ENCODE measurements around the gene NRDE2. TPM values are rescaled to one million over a fixed set of nuclear protein-coding genes. Genes with fewer than 3 reads are reported as not detected.
"Not testable (repeated sequence)": the region's sequence is repeated elsewhere in the genome, so short reads cannot be mapped to it uniquely, and the experiment has no call there.

Gene NRDE2
- total RNA-seq, 1 experiment from 2014 or later = 19.5 TPM

DNA sequence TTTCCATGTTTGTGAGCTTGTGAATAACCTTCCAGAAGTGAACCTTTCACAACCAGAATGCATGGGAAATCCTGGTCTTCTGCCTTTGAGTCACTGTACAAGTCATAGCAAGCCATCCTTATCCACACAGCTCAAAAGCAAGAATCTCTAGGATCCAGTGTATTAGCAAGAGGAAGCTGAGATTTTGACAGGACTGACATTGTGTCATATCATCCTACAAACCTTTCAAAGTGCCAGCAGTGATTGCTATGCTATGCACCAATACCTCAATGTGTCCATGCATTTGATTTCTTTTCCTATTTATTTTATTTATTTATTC is 13.5 kb upstream of the NRDE2 start:
- H3K4me3 ChIP-seq (ENCODE audit: low read length) = no peak overlapping the region
- no peak overlapping the region for H2AFZ ChIP-seq (ENCODE audit: low read length)

GRCh38 chr14:90344331-90345238 is 12.8 kb upstream of the NRDE2 start:
- Histone ChIP-seq H2AFZ (ENCODE audit: low read length) (no peak overlapping the region), H3K4me3 (ENCODE audit: low read length) (no peak overlapping the region), H3K9me3 (ENCODE audit: low read length) (no peaks in the 10 kb centered on the region), H3K79me2 (ENCODE audit: low read length) (no peaks in the 10 kb centered on the region), H3K9me2 (replicated peaks; ENCODE audit: insufficient read depth, low read length) (no peaks in the 10 kb centered on the region), H3K9ac (ENCODE audit: low read length) (no peak overlapping the region), H3K4me2 (ENCODE audit: low read depth, low read length, poor library complexity, severe bottlenecking) (no peak overlapping the region), H3K4me1 (ENCODE audit: low read length) (peaks cover 3% of the 10 kb centered on the region), H4K20me1 (ENCODE audit: insufficient read depth, low read depth, low read length) (no peaks in the 10 kb centered on the region), H3K27me3 (ENCODE audit: low read length) (no peaks in the 10 kb centered on the region), H3K27ac (ENCODE audit: low read length) (no peak overlapping the region), H3K36me3 (ENCODE audit: insufficient read depth, low read length) (no peaks in the 10 kb centered on the region)
- DNase-seq = no peak

More for the DNA sequence above, 13.5 kb upstream of the NRDE2 start:
- Histone ChIP-seq H3K4me1 (ENCODE audit: low read length) (peaks cover 3% of the 10 kb centered on the region), H4K20me1 (ENCODE audit: insufficient read depth, low read depth, low read length) (no peaks in the 10 kb centered on the region), H3K27ac (ENCODE audit: low read length) (no peak overlapping the region), H3K4me2 (ENCODE audit: low read depth, low read length, poor library complexity, severe bottlenecking) (no peak overlapping the region), H3K27me3 (ENCODE audit: low read length) (no peaks in the 10 kb centered on the region), H3K9me3 (ENCODE audit: low read length) (no peaks in the 10 kb centered on the region), H3K36me3 (ENCODE audit: insufficient read depth, low read length) (no peaks in the 10 kb centered on the region), H3K9me2 (replicated peaks; ENCODE audit: insufficient read depth, low read length) (no peaks in the 10 kb centered on the region), H3K79me2 (ENCODE audit: low read length) (no peaks in the 10 kb centered on the region), H3K9ac (ENCODE audit: low read length) (no peak overlapping the region)
- DNase-seq = no peak

DNA sequence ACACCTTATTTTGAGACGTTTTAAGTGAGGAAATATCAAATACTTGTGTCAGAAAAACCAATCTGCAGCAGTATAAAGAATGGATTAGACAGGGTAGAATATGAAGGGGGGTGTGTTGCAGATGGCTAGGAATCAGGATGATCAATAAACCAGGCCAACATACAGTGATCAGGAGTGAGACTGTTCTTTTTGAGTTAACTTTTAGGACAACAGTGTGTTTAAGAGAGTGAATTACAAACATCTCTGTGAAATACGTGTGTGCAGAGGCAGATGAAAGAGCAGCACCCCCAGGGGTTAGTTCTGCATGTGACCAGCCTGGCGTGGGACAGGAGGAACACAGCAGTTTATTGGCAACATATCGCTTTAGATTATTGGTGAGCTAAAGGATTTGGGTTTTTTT is 10.6 kb upstream of the NRDE2 start:
- Histone ChIP-seq H3K9me2 (replicated peaks; ENCODE audit: insufficient read depth, low read length) (no peaks in the 10 kb centered on the region), H3K36me3 (ENCODE audit: insufficient read depth, low read length) (no peaks in the 10 kb centered on the region), H4K20me1 (ENCODE audit: insufficient read depth, low read depth, low read length) (no peaks in the 10 kb centered on the region), H3K27ac (ENCODE audit: low read length) (no peak overlapping the region), H3K4me3 (ENCODE audit: low read length) (no peak overlapping the region), H3K79me2 (ENCODE audit: low read length) (no peaks in the 10 kb centered on the region), H2AFZ (ENCODE audit: low read length) (no peak overlapping the region), H3K4me2 (ENCODE audit: low read depth, low read length, poor library complexity, severe bottlenecking) (no peak overlapping the region), H3K4me1 (ENCODE audit: low read length) (peaks cover 3% of the 10 kb centered on the region), H3K9me3 (ENCODE audit: low read length) (no peaks in the 10 kb centered on the region), H3K27me3 (ENCODE audit: low read length) (no peaks in the 10 kb centered on the region), H3K9ac (ENCODE audit: low read length) (no peak overlapping the region)
- no peak for DNase-seq

DNA sequence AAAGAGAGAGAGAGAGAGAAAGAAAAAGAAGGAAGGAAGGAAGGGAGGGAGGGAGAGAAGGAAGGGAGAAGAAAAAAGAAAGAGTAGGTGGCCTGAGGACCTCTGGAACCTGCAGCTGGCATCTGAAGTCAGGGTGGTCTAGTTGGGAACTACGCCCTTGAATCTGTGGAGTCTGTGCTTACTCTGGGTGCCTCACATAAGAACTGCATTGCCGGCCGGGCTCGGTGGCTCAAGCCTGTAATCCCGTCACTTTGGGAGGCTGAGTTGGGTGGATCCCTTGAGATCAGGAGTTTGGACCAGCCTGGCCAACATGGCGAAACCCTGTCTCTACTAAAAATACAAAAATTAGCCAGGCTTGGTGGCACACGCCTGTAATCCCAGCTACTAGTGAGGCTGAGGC is 10.0 kb upstream of the NRDE2 start:
- no peak overlapping the region for H3K27ac ChIP-seq (ENCODE audit: low read length)
- H3K27me3 ChIP-seq (ENCODE audit: low read length) = no peaks in the 10 kb centered on the region
- H3K9me3 ChIP-seq (ENCODE audit: low read length) = no peaks in the 10 kb centered on the region
- peaks cover 3% of the 10 kb centered on the region for H3K4me1 ChIP-seq (ENCODE audit: low read length)
- no peaks in the 10 kb centered on the region for H4K20me1 ChIP-seq (ENCODE audit: insufficient read depth, low read depth, low read length)
- H3K4me2 ChIP-seq (ENCODE audit: low read depth, low read length, poor library complexity, severe bottlenecking) = no peak overlapping the region
- no peaks in the 10 kb centered on the region for H3K36me3 ChIP-seq (ENCODE audit: insufficient read depth, low read length)
- H2AFZ ChIP-seq (ENCODE audit: low read length) = no peak overlapping the region
- H3K9me2 ChIP-seq (replicated peaks; ENCODE audit: insufficient read depth, low read length) = no peaks in the 10 kb centered on the region
- no peak overlapping the region for H3K9ac ChIP-seq (ENCODE audit: low read length)
- H3K79me2 ChIP-seq (ENCODE audit: low read length) = no peaks in the 10 kb centered on the region
- no peak for DNase-seq
- H3K4me3 ChIP-seq (ENCODE audit: low read length) = no peak overlapping the region

- not testable (repeated sequence) for H3K9me2 ChIP-seq (replicated peaks; ENCODE audit: insufficient read depth, low read length); H3K4me2 ChIP-seq (ENCODE audit: low read depth, low read length, poor library complexity, severe bottlenecking); H3K79me2 ChIP-seq (ENCODE audit: low read length); H3K36me3 ChIP-seq (ENCODE audit: insufficient read depth, low read length); H3K27ac ChIP-seq (ENCODE audit: low read length); H3K4me3 ChIP-seq (ENCODE audit: low read length); H3K9me3 ChIP-seq (ENCODE audit: low read length); DNase-seq; H3K9ac ChIP-seq (ENCODE audit: low read length); H3K27me3 ChIP-seq (ENCODE audit: low read length); H3K4me1 ChIP-seq (ENCODE audit: low read length); H2AFZ ChIP-seq (ENCODE audit: low read length); H4K20me1 ChIP-seq (ENCODE audit: insufficient read depth, low read depth, low read length)
These were observed 9.5 kb upstream of the NRDE2 start for GRCh38 chr14:90341232-90341631.

GRCh38 chr14:90336985-90337384 is 5.2 kb upstream of the NRDE2 start:
- Histone ChIP-seq H3K9me2 (replicated peaks; ENCODE audit: insufficient read depth, low read length) (0 out of 2 replicates have a peak, but pooled peaks cover 4% of the 10 kb centered on the region), H3K9me3 (ENCODE audit: low read length) (no peaks in the 10 kb centered on the region), H3K27me3 (ENCODE audit: low read length) (no peaks in the 10 kb centered on the region), H4K20me1 (ENCODE audit: insufficient read depth, low read depth, low read length) (no peaks in the 10 kb centered on the region), H3K4me3 (ENCODE audit: low read length) (no peak overlapping the region), H3K9ac (ENCODE audit: low read length) (no peak overlapping the region), H3K27ac (ENCODE audit: low read length) (no peak overlapping the region), H2AFZ (ENCODE audit: low read length) (no peak overlapping the region), H3K4me2 (ENCODE audit: low read depth, low read length, poor library complexity, severe bottlenecking) (no peak overlapping the region), H3K36me3 (ENCODE audit: insufficient read depth, low read length) (no peaks in the 10 kb centered on the region), H3K4me1 (ENCODE audit: low read length) (peaks cover 35% of the 10 kb centered on the region), H3K79me2 (ENCODE audit: low read length) (no peaks in the 10 kb centered on the region)
- no peak for DNase-seq

DNA sequence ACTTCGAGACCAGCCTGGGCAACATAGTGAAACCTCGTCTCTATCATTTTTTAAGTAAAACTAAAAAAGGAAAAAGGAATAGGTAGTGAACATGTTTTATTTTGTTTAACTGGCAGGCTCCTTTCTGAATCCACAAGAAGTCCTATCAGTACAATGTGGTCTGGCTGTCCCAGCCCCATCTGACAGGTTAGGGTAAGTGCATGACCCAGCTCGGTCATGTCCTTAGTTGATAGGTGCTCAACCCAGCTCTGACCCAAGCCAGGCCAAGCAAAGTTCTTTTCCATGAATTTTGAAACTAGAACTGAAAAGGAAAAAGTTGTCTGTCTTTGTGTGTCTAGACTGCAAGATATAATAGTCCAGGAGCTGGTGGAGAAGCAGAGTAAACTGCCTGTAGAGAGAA is 4.7 kb upstream of the NRDE2 start:
- H3K27me3 ChIP-seq (ENCODE audit: low read length) = no peaks in the 10 kb centered on the region
- H3K79me2 ChIP-seq (ENCODE audit: low read length) = peaks cover 2% of the 10 kb centered on the region
- H2AFZ ChIP-seq (ENCODE audit: low read length) = no peak overlapping the region
- no peak overlapping the region for H3K4me2 ChIP-seq (ENCODE audit: low read depth, low read length, poor library complexity, severe bottlenecking)
- no peaks in the 10 kb centered on the region for H4K20me1 ChIP-seq (ENCODE audit: insufficient read depth, low read depth, low read length)
- no peaks in the 10 kb centered on the region for H3K36me3 ChIP-seq (ENCODE audit: insufficient read depth, low read length)
- no peak overlapping the region for H3K27ac ChIP-seq (ENCODE audit: low read length)
- H3K9me3 ChIP-seq (ENCODE audit: low read length) = no peaks in the 10 kb centered on the region
- DNase-seq = no peak
- no peak overlapping the region for H3K4me3 ChIP-seq (ENCODE audit: low read length)
- H3K9me2 ChIP-seq (replicated peaks; ENCODE audit: insufficient read depth, low read length) = 0 out of 2 replicates have a peak, but pooled peaks cover 4% of the 10 kb centered on the region
- peaks cover 35% of the 10 kb centered on the region for H3K4me1 ChIP-seq (ENCODE audit: low read length)
- H3K9ac ChIP-seq (ENCODE audit: low read length) = no peak overlapping the region

DNA sequence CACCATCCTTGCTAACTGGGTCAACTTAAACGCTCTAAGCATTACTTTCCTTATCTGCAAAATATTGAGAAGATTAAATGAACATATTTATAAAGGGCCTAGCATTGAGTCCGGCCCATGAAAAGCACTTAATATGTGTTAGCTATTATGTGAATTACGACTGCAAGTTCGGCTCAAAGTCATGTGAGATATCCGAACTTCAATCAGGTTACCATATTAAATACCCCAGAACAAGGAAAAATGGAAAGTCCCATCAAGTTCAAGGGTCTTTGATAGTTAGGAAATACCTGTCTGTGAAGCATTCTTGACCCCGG is 487 bp upstream of the NRDE2 start:
- H3K9me2 ChIP-seq (replicated peaks; ENCODE audit: insufficient read depth, low read length) = 0 out of 2 replicates have a peak, but pooled peaks cover 4% of the 10 kb centered on the region
- peak overlapping the region; percentile 25 for H3K9ac ChIP-seq (ENCODE audit: low read length)
- no peak overlapping the region for H3K27ac ChIP-seq (ENCODE audit: low read length)
- peak overlapping the region; percentile 24; the same call in 1 of the 2 replicates for H2AFZ ChIP-seq (ENCODE audit: low read length)
- no peak for DNase-seq
- H3K4me1 ChIP-seq (ENCODE audit: low read length) = peaks cover 46% of the 10 kb centered on the region
- H3K79me2 ChIP-seq (ENCODE audit: low read length) = peaks cover 43% of the 10 kb centered on the region
- H3K9me3 ChIP-seq (ENCODE audit: low read length) = no peaks in the 10 kb centered on the region
- H3K4me2 ChIP-seq (ENCODE audit: low read depth, low read length, poor library complexity, severe bottlenecking) = peak overlapping the region; percentile 62
- no peaks in the 10 kb centered on the region for H4K20me1 ChIP-seq (ENCODE audit: insufficient read depth, low read depth, low read length)
- no peaks in the 10 kb centered on the region for H3K36me3 ChIP-seq (ENCODE audit: insufficient read depth, low read length)
- H3K4me3 ChIP-seq (ENCODE audit: low read length) = peak overlapping the region; percentile 86
- no peaks in the 10 kb centered on the region for H3K27me3 ChIP-seq (ENCODE audit: low read length)

All from Karpas-422 (cell line).